ENCODE results near the gene B3GNT4. TPM values are rescaled to one million over a fixed set of nuclear protein-coding genes. Genes with fewer than 3 reads are reported as not detected.
"Not testable (repeated sequence)": the region's sequence is repeated elsewhere in the genome, so short reads cannot be mapped to it uniquely, and the experiment has no call there.

B3GNT4 gene
- total RNA-seq, 2 experiments from 2014 or later = not detected

GRCh38 chr12:122174155-122174845 is 29.2 kb upstream of the B3GNT4 start, which contains the start of gene IL31:
IL31 (minus strand) TSS chr12:122174221; CDS start chr12:122174172, 49 bp downstream.
- CTCF ChIA-PET (ENCODE audit: unreplicated experiment) = no interaction called here
- no peak within 1 kb of the TSS for H3K4me2 ChIP-seq (ENCODE audit: low read length)
- no peaks in the 10 kb centered on the region for H4K20me1 ChIP-seq (ENCODE audit: insufficient read depth, low read length)
- POLR2A ChIA-PET = no interaction called here
- no peak within 1 kb of the TSS for H3K27ac ChIP-seq (ENCODE audit: low read depth, low read length, poor library complexity, severe bottlenecking)
- no peaks in the 10 kb centered on the region for H3K36me3 ChIP-seq (ENCODE audit: insufficient read depth, low read length)
- H2AFZ ChIP-seq (ENCODE audit: low read length) = no peak within 1 kb of the TSS
- TF ChIP-seq EZH2phosphoT487 (IDR thresholded peaks at IDR 0.05; ENCODE audit: borderline replicate concordance, low read depth, low read length) (no peak), CTCF (conservative IDR thresholded peaks at IDR 0.05; ENCODE audit: low read length) (no peak)
- intact Hi-C loops (cut with micrococcal nuclease; ENCODE audit: unreplicated experiment) = no loop called here
- no peak within 1 kb of the TSS for H3K4me3 ChIP-seq (ENCODE audit: low read depth, low read length, poor library complexity, severe bottlenecking)
- no TSS peak for BruUV-seq (replicated peaks)
- no peaks in the 10 kb centered on the region for H3K79me2 ChIP-seq (ENCODE audit: insufficient read depth, low read depth, low read length)
- H3K9me2 ChIP-seq (ENCODE audit: insufficient read depth, low read length) = no peaks in the 10 kb centered on the region
- no peak for DNase-seq (ENCODE audit: low spot score)
- H3K4me1 ChIP-seq (ENCODE audit: insufficient read depth, low read length, poor library complexity, severe bottlenecking) = no peaks in the 10 kb centered on the region
- H3K9me3 ChIP-seq (ENCODE audit: low read length) = no peaks in the 10 kb centered on the region

- H3K9me3 ChIP-seq (ENCODE audit: low read length); H3K4me2 ChIP-seq (ENCODE audit: low read length); BruUV-seq (replicated peaks); H3K4me1 ChIP-seq (ENCODE audit: insufficient read depth, low read length, poor library complexity, severe bottlenecking); H3K79me2 ChIP-seq (ENCODE audit: insufficient read depth, low read depth, low read length); POLR2A ChIA-PET; H3K27ac ChIP-seq (ENCODE audit: low read depth, low read length, poor library complexity, severe bottlenecking); CTCF ChIA-PET (ENCODE audit: unreplicated experiment); DNase-seq (ENCODE audit: low spot score); intact Hi-C loops (cut with micrococcal nuclease; ENCODE audit: unreplicated experiment); H3K9me2 ChIP-seq (ENCODE audit: insufficient read depth, low read length); H3K36me3 ChIP-seq (ENCODE audit: insufficient read depth, low read length); H3K4me3 ChIP-seq (ENCODE audit: low read depth, low read length, poor library complexity, severe bottlenecking); H2AFZ ChIP-seq (ENCODE audit: low read length); H4K20me1 ChIP-seq (ENCODE audit: insufficient read depth, low read length): not testable (repeated sequence)
Measured at GRCh38 chr12:122176473-122176872, 27.0 kb upstream of the B3GNT4 start.

GRCh38 chr12:122182887-122183587 is 20.5 kb upstream of the B3GNT4 start, which contains the start of gene LRRC43:
LRRC43 (plus strand) TSS chr12:122183123; CDS start chr12:122183145, 22 bp downstream.
- H2AFZ ChIP-seq (ENCODE audit: low read length) = no peak within 1 kb of the TSS
- CTCF ChIA-PET (ENCODE audit: unreplicated experiment) = no interaction called here
- TF ChIP-seq EZH2phosphoT487 (IDR thresholded peaks at IDR 0.05; ENCODE audit: borderline replicate concordance, low read depth, low read length) (no peak), CTCF (conservative IDR thresholded peaks at IDR 0.05; ENCODE audit: low read length) (no peak)
- no peaks in the 10 kb centered on the region for H3K9me2 ChIP-seq (ENCODE audit: insufficient read depth, low read length)
- no peaks in the 10 kb centered on the region for H4K20me1 ChIP-seq (ENCODE audit: insufficient read depth, low read length)
- DNase-seq (ENCODE audit: low spot score) = no peak
- BruUV-seq (replicated peaks) = no TSS peak
- no peak within 1 kb of the TSS for H3K4me3 ChIP-seq (ENCODE audit: low read depth, low read length, poor library complexity, severe bottlenecking)
- no peaks in the 10 kb centered on the region for H3K36me3 ChIP-seq (ENCODE audit: insufficient read depth, low read length)
- H3K4me2 ChIP-seq (ENCODE audit: low read length) = peak within 1 kb of the TSS; percentile 11; the same call in 1 of the 2 replicates
- intact Hi-C loops (cut with micrococcal nuclease; ENCODE audit: unreplicated experiment) = no loop called here
- no peaks in the 10 kb centered on the region for H3K4me1 ChIP-seq (ENCODE audit: insufficient read depth, low read length, poor library complexity, severe bottlenecking)
- H3K9me3 ChIP-seq (ENCODE audit: low read length) = no peaks in the 10 kb centered on the region
- H3K27ac ChIP-seq (ENCODE audit: low read depth, low read length, poor library complexity, severe bottlenecking) = no peak within 1 kb of the TSS
- POLR2A ChIA-PET = interaction anchor here (0.6 kb wide), 1 partner anchor 86 kb away, joined by 3 read pairs; no protein-coding TSS in a partner anchor
- no peaks in the 10 kb centered on the region for H3K79me2 ChIP-seq (ENCODE audit: insufficient read depth, low read depth, low read length)

Measured in OCI-LY7 (cell line).